Measurements from ENCODE around the gene RNGTT.

Gene RNGTT

GRCh38 chr6:88574031-88574430 is 389.4 kb downstream of the RNGTT start:
- Histone ChIP-seq H4K20me1 (no peaks in the 10 kb centered on the region), H3K9ac (no peak overlapping the region), H3K4me3 (no peak overlapping the region), H3K27me3 (no peaks in the 10 kb centered on the region), H3K36me3 (peaks cover 7% of the 10 kb centered on the region; the same call in 1 of the 2 replicates), H3K4me2 (no peak overlapping the region), H3K27ac (no peak overlapping the region), H3K4me1 (no peaks in the 10 kb centered on the region), H3K9me3 (peaks cover 27% of the 10 kb centered on the region)
- TF ChIP-seq Cebpa-rat (IDR thresholded peaks at IDR 0.05) = no peak

- H3K4me3 ChIP-seq = no peak overlapping the region
- no peaks in the 10 kb centered on the region for H3K27me3 ChIP-seq
- H3K4me2 ChIP-seq = no peak overlapping the region
- H3K9me3 ChIP-seq = peaks cover 32% of the 10 kb centered on the region
- H3K9ac ChIP-seq = no peak overlapping the region
- TF ChIP-seq Cebpa-rat (IDR thresholded peaks at IDR 0.05) = no peak
- no peak overlapping the region for H3K27ac ChIP-seq
- H3K36me3 ChIP-seq = peaks cover 7% of the 10 kb centered on the region; the same call in 1 of the 2 replicates
- no peaks in the 10 kb centered on the region for H4K20me1 ChIP-seq
- H3K4me1 ChIP-seq = no peaks in the 10 kb centered on the region
Observed at GRCh38 chr6:88573561-88573960, 389.9 kb downstream of the RNGTT start.

GRCh38 chr6:88572449-88573139 is 390.8 kb downstream of the RNGTT start:
- Histone ChIP-seq H3K4me1 (no peaks in the 10 kb centered on the region), H3K27ac (no peak overlapping the region), H3K9ac (no peak overlapping the region), H4K20me1 (no peaks in the 10 kb centered on the region), H3K9me3 (peaks cover 34% of the 10 kb centered on the region), H3K4me2 (no peak overlapping the region), H3K27me3 (no peaks in the 10 kb centered on the region), H3K4me3 (no peak overlapping the region), H3K36me3 (peaks cover 7% of the 10 kb centered on the region; the same call in 1 of the 2 replicates)
- no peak for TF ChIP-seq Cebpa-rat (IDR thresholded peaks at IDR 0.05)

- Histone ChIP-seq H3K4me1 (0 out of 2 replicates have a peak, but pooled peaks cover 6% of the 10 kb centered on the region), H3K9me3 (peaks cover 34% of the 10 kb centered on the region), H4K20me1 (no peaks in the 10 kb centered on the region), H3K9ac (no peak overlapping the region), H3K4me3 (no peak overlapping the region), H3K36me3 (peaks cover 7% of the 10 kb centered on the region; the same call in 1 of the 2 replicates), H3K27me3 (no peaks in the 10 kb centered on the region), H3K4me2 (no peak overlapping the region), H3K27ac (no peak overlapping the region)
- TF ChIP-seq Cebpa-rat (IDR thresholded peaks at IDR 0.05) = no peak
Observed at GRCh38 chr6:88569959-88570358, 393.5 kb downstream of the RNGTT start.

GRCh38 chr6:88567696-88568095 is 395.7 kb downstream of the RNGTT start:
- H3K27ac ChIP-seq = no peak overlapping the region
- H3K4me2 ChIP-seq = no peak overlapping the region
- H3K9me3 ChIP-seq = peaks cover 34% of the 10 kb centered on the region
- TF ChIP-seq Cebpa-rat (IDR thresholded peaks at IDR 0.05) = no peak
- H3K27me3 ChIP-seq = no peaks in the 10 kb centered on the region
- H3K4me1 ChIP-seq = peaks cover 6% of the 10 kb centered on the region; the same call in 1 of the 2 replicates
- no peak overlapping the region for H3K4me3 ChIP-seq
- no peaks in the 10 kb centered on the region for H4K20me1 ChIP-seq
- no peak overlapping the region for H3K9ac ChIP-seq
- peaks cover 7% of the 10 kb centered on the region; the same call in 1 of the 2 replicates for H3K36me3 ChIP-seq

GRCh38 chr6:88566746-88567534 is 396.5 kb downstream of the RNGTT start:
- H3K27me3 ChIP-seq = no peaks in the 10 kb centered on the region
- peaks cover 14% of the 10 kb centered on the region for H3K4me1 ChIP-seq
- H3K4me3 ChIP-seq = no peak overlapping the region
- H3K27ac ChIP-seq = no peak overlapping the region
- no peak overlapping the region for H3K9ac ChIP-seq
- no peak for TF ChIP-seq Cebpa-rat (IDR thresholded peaks at IDR 0.05)
- peaks cover 34% of the 10 kb centered on the region for H3K9me3 ChIP-seq
- no peaks in the 10 kb centered on the region for H4K20me1 ChIP-seq
- peaks cover 7% of the 10 kb centered on the region; the same call in 1 of the 2 replicates for H3K36me3 ChIP-seq
- H3K4me2 ChIP-seq = no peak overlapping the region; the same call in 1 of the 2 replicates

GRCh38 chr6:88565836-88566235 is 397.6 kb downstream of the RNGTT start:
- Histone ChIP-seq H3K4me1 (peaks cover 25% of the 10 kb centered on the region), H4K20me1 (no peaks in the 10 kb centered on the region), H3K27ac (no peak overlapping the region), H3K4me2 (no peak overlapping the region), H3K36me3 (peaks cover 7% of the 10 kb centered on the region; the same call in 1 of the 2 replicates), H3K9me3 (peaks cover 24% of the 10 kb centered on the region), H3K4me3 (no peak overlapping the region), H3K9ac (no peak overlapping the region), H3K27me3 (no peaks in the 10 kb centered on the region)
- TF ChIP-seq Cebpa-rat (IDR thresholded peaks at IDR 0.05) = no peak

GRCh38 chr6:88565409-88565811 is 398.0 kb downstream of the RNGTT start:
- no peak for TF ChIP-seq Cebpa-rat (IDR thresholded peaks at IDR 0.05)
- Histone ChIP-seq H3K27me3 (no peaks in the 10 kb centered on the region), H3K9me3 (peaks cover 20% of the 10 kb centered on the region), H3K4me1 (peaks cover 29% of the 10 kb centered on the region), H4K20me1 (no peaks in the 10 kb centered on the region), H3K9ac (no peak overlapping the region), H3K4me2 (no peak overlapping the region), H3K27ac (no peak overlapping the region), H3K36me3 (peaks cover 7% of the 10 kb centered on the region; the same call in 1 of the 2 replicates), H3K4me3 (no peak overlapping the region)

- Histone ChIP-seq H3K4me2 (no peak overlapping the region), H3K27me3 (no peaks in the 10 kb centered on the region), H3K9me3 (peaks cover 20% of the 10 kb centered on the region), H3K4me3 (no peak overlapping the region), H4K20me1 (no peaks in the 10 kb centered on the region), H3K4me1 (peaks cover 44% of the 10 kb centered on the region), H3K36me3 (no peaks in the 10 kb centered on the region), H3K27ac (no peak overlapping the region), H3K9ac (no peak overlapping the region)
- no peak for TF ChIP-seq Cebpa-rat (IDR thresholded peaks at IDR 0.05)
Observed at GRCh38 chr6:88563277-88563625, 400.2 kb downstream of the RNGTT start.
